Measurements from ENCODE around the gene FAM163A. TPM values are rescaled to one million over a fixed set of nuclear protein-coding genes. Genes with fewer than 3 reads are reported as not detected.

Gene FAM163A
- total RNA-seq, 1 experiment from 2014 or later: not detected

GRCh38 chr1:179767996-179768395 is 24.9 kb downstream of the FAM163A start:
- H3K36me3 Mint-ChIP-seq (ENCODE audit: insufficient read depth, unreplicated experiment): no peaks in the 10 kb centered on the region
- DNase-seq (ENCODE audit: unreplicated experiment): no peak
- H3K4me1 Mint-ChIP-seq (ENCODE audit: insufficient read depth, unreplicated experiment): no peaks in the 10 kb centered on the region
- no peak overlapping the region for H3K4me3 Mint-ChIP-seq (ENCODE audit: unreplicated experiment)
- H3K9me3 Mint-ChIP-seq (ENCODE audit: unreplicated experiment): peaks cover 23% of the 10 kb centered on the region
- no peak for TF ChIP-seq CTCF (IDR thresholded peaks at IDR 0.05; ENCODE audit: unreplicated experiment)
- intact Hi-C loops (cut with micrococcal nuclease): no loop called here
- no peaks in the 10 kb centered on the region for H3K27me3 Mint-ChIP-seq (ENCODE audit: insufficient read depth, unreplicated experiment)
- no peak overlapping the region for H3K27ac Mint-ChIP-seq (ENCODE audit: low read depth, unreplicated experiment)
- ChIA-PET POLR2A (no interaction called here), CTCF (no interaction called here)
- no TSS peak for BruUV-seq (replicated peaks)

GRCh38 chr1:179770887-179771502 is 27.9 kb downstream of the FAM163A start:
- Mint-ChIP-seq H3K27me3 (ENCODE audit: insufficient read depth, unreplicated experiment) (no peaks in the 10 kb centered on the region), H3K27ac (ENCODE audit: low read depth, unreplicated experiment) (no peak overlapping the region), H3K36me3 (ENCODE audit: insufficient read depth, unreplicated experiment) (no peaks in the 10 kb centered on the region), H3K4me3 (ENCODE audit: unreplicated experiment) (no peak overlapping the region), H3K4me1 (ENCODE audit: insufficient read depth, unreplicated experiment) (no peaks in the 10 kb centered on the region), H3K9me3 (ENCODE audit: unreplicated experiment) (peaks cover 23% of the 10 kb centered on the region)
- intact Hi-C loops (cut with micrococcal nuclease): no loop called here
- no TSS peak for BruUV-seq (replicated peaks)
- no peak for DNase-seq (ENCODE audit: unreplicated experiment)
- POLR2A ChIA-PET: no interaction called here
- CTCF ChIA-PET: interaction anchor here (0.6 to 6.0 kb wide), 7 partner anchors 9 to 100 kb away, joined by 3 to 59 read pairs (median 4); no protein-coding TSS in a partner anchor
- TF ChIP-seq CTCF (IDR thresholded peaks at IDR 0.05; ENCODE audit: unreplicated experiment): no peak

GRCh38 chr1:179773264-179773663 is 30.2 kb downstream of the FAM163A start:
- Mint-ChIP-seq H3K27ac (ENCODE audit: low read depth, unreplicated experiment) (no peak overlapping the region), H3K36me3 (ENCODE audit: insufficient read depth, unreplicated experiment) (no peaks in the 10 kb centered on the region), H3K27me3 (ENCODE audit: insufficient read depth, unreplicated experiment) (no peaks in the 10 kb centered on the region), H3K9me3 (ENCODE audit: unreplicated experiment) (peaks cover 16% of the 10 kb centered on the region), H3K4me1 (ENCODE audit: insufficient read depth, unreplicated experiment) (no peaks in the 10 kb centered on the region), H3K4me3 (ENCODE audit: unreplicated experiment) (no peak overlapping the region)
- intact Hi-C loops (cut with micrococcal nuclease): no loop called here
- no TSS peak for BruUV-seq (replicated peaks)
- no peak for TF ChIP-seq CTCF (IDR thresholded peaks at IDR 0.05; ENCODE audit: unreplicated experiment)
- CTCF ChIA-PET: interaction anchor here (0.6 to 6.0 kb wide), 5 partner anchors 9 to 307 kb away, joined by 3 to 59 read pairs (median 4); no protein-coding TSS in a partner anchor
- no peak for DNase-seq (ENCODE audit: unreplicated experiment)
- POLR2A ChIA-PET: no interaction called here

GRCh38 chr1:179774000-179774399 is 30.9 kb downstream of the FAM163A start:
- POLR2A ChIA-PET: no interaction called here
- CTCF ChIA-PET: interaction anchor here (0.7 to 6.0 kb wide), 5 partner anchors 10 to 70 kb away, joined by 3 to 59 read pairs (median 6); no protein-coding TSS in a partner anchor
- H3K4me1 Mint-ChIP-seq (ENCODE audit: insufficient read depth, unreplicated experiment): no peaks in the 10 kb centered on the region
- intact Hi-C loops (cut with micrococcal nuclease): no loop called here
- BruUV-seq (replicated peaks): no TSS peak
- no peak overlapping the region for H3K4me3 Mint-ChIP-seq (ENCODE audit: unreplicated experiment)
- no peak overlapping the region for H3K27ac Mint-ChIP-seq (ENCODE audit: low read depth, unreplicated experiment)
- H3K36me3 Mint-ChIP-seq (ENCODE audit: insufficient read depth, unreplicated experiment): no peaks in the 10 kb centered on the region
- TF ChIP-seq CTCF (IDR thresholded peaks at IDR 0.05; ENCODE audit: unreplicated experiment): no peak
- DNase-seq (ENCODE audit: unreplicated experiment): no peak
- peaks cover 15% of the 10 kb centered on the region for H3K9me3 Mint-ChIP-seq (ENCODE audit: unreplicated experiment)
- H3K27me3 Mint-ChIP-seq (ENCODE audit: insufficient read depth, unreplicated experiment): no peaks in the 10 kb centered on the region

All from MCF 10A (cell line).